ENCODE measurements around the gene ATP9A.
"Not testable (repeated sequence)": the region's sequence is repeated elsewhere in the genome, so short reads cannot be mapped to it uniquely, and the experiment has no call there.

Gene ATP9A

DNA sequence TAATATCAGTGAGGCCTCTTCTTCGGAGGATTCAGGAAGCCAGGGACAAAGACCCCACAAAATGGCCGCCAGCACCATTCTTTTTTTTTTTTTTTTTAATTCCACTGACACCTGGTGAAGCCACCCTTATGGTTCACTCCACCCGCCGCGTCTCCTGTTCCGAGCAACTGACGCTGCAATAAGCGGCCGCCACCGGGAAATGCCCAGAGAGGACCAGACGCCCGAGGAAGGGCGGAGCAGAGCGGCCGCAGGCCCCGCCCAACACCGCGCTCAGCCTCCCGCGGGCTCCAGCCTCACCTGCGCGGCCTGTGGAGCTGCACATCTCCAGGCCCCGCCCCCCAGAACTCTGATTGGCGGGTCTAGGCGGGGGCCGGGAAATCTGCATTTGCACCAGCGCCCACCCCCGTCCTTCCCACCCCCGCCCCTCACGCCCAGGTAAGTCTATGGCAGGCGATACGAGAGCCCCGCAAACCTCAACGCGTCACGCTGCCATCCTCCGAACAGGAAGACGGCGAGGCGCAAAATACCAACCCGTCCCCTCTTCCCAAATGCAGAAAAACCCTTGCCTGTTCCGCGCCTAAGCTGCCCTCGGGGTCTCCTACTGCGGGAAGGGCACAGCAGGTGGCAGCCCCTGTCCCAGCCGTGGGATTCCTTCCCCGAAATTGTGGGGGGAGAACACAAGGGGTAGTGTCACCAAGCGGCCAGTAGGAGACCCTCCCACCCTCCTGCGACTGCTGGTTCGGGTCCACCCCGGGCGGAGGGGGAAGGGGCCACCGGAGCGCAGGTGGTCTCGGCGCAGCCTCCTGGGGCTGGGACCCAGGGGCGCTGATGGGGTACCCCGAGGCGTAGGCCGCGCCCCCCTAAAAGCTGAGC is 960 bp downstream of the ATP9A start:
- TF ChIP-seq, protein P1, sequence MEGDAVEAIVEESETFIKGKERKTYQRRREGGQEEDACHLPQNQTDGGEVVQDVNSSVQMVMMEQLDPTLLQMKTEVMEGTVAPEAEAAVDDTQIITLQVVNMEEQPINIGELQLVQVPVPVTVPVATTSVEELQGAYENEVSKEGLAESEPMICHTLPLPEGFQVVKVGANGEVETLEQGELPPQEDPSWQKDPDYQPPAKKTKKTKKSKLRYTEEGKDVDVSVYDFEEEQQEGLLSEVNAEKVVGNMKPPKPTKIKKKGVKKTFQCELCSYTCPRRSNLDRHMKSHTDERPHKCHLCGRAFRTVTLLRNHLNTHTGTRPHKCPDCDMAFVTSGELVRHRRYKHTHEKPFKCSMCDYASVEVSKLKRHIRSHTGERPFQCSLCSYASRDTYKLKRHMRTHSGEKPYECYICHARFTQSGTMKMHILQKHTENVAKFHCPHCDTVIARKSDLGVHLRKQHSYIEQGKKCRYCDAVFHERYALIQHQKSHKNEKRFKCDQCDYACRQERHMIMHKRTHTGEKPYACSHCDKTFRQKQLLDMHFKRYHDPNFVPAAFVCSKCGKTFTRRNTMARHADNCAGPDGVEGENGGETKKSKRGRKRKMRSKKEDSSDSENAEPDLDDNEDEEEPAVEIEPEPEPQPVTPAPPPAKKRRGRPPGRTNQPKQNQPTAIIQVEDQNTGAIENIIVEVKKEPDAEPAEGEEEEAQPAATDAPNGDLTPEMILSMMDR (conservative IDR thresholded peaks at IDR 0.05; ENCODE audit: low read depth, low read length), result no peak
- Histone ChIP-seq H3K27me3 (ENCODE audit: insufficient read depth, low read depth) (no peaks in the 10 kb centered on the region), H3K27ac (no peak overlapping the region), H3K79me2 (ENCODE audit: insufficient read depth, low read depth) (no peaks in the 10 kb centered on the region), H3K9ac (peak overlapping the region; percentile 45; the same call in 1 of the 2 replicates), H3K36me3 (ENCODE audit: insufficient read depth) (no peaks in the 10 kb centered on the region), H3K4me3 (IDR thresholded peaks at IDR 0.05; ENCODE audit: insufficient read depth, low read depth, low read length) (no peak overlapping the region), H4K20me1 (ENCODE audit: insufficient read depth) (no peaks in the 10 kb centered on the region), H3K4me2 (peak overlapping the region; percentile 38; the same call in 1 of the 2 replicates), H3K4me1 (ENCODE audit: low read depth, poor library complexity, severe bottlenecking) (no peaks in the 10 kb centered on the region), H2AFZ (ENCODE audit: low read depth) (peak overlapping the region; percentile 66)

DNA sequence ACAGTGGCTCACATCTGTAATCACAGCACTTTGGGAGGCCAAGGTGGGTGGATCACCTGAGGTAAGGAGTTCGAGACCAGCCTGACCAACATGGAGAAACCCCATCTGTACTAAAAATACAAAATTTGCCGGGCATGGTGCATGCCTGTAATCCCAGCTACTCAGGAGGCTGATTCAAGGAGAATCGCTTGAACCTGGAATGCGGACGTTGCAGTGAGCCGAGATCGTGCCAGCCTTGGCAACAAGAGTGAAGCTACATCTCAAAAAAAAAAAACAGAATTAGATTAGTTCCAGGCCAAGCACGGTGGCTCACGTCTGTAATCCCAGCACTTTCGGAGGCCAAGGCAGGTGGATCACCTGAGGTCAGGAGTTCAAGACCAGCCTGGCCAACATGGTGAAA is 2.8 kb downstream of the ATP9A start:
- H3K36me3 ChIP-seq (ENCODE audit: insufficient read depth); H3K4me1 ChIP-seq (ENCODE audit: low read depth, poor library complexity, severe bottlenecking); H3K9ac ChIP-seq; H3K4me2 ChIP-seq; H3K27ac ChIP-seq; H2AFZ ChIP-seq (ENCODE audit: low read depth); H3K27me3 ChIP-seq (ENCODE audit: insufficient read depth, low read depth); H4K20me1 ChIP-seq (ENCODE audit: insufficient read depth); H3K4me3 ChIP-seq (IDR thresholded peaks at IDR 0.05; ENCODE audit: insufficient read depth, low read depth, low read length); H3K79me2 ChIP-seq (ENCODE audit: insufficient read depth, low read depth): not testable (repeated sequence)

DNA sequence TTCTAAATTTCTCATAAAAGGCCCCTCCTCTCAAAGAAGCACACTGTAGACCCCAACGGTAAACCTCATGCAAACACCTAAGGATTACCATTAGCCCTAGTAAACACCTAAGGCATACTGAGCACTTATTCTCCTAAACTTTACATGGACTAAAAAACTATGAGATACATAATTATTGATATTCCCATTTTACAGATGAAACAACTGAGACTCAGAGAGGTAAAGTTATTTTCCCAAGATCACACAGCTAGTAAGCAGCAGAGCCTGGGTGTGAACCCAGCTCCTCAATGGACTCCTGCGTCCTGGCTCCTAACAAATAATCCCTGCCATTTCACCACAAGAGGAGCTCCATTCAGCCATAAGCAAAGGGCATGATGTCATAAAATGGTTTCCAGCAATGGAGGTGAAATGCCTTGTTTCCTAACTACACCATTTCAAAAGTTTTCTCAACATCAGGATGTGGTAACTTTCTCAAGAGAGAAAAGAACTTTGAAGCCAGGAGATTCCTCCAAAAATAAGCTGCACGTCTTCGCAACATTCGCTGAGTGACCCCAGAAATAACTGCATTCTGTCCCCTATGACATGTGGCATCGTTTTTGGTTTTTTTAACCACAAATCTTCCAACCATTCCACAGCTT is 4.1 kb downstream of the ATP9A start:
- H3K9ac ChIP-seq, result no peak overlapping the region
- H3K27me3 ChIP-seq (ENCODE audit: insufficient read depth, low read depth), result no peaks in the 10 kb centered on the region
- TF ChIP-seq, protein P1 (conservative IDR thresholded peaks at IDR 0.05; ENCODE audit: low read depth, low read length), result no peak
- H3K36me3 ChIP-seq (ENCODE audit: insufficient read depth), result no peaks in the 10 kb centered on the region
- H3K4me3 ChIP-seq (IDR thresholded peaks at IDR 0.05; ENCODE audit: insufficient read depth, low read depth, low read length), result no peak overlapping the region
- no peak overlapping the region for H3K27ac ChIP-seq
- H3K4me1 ChIP-seq (ENCODE audit: low read depth, poor library complexity, severe bottlenecking), result no peaks in the 10 kb centered on the region
- H4K20me1 ChIP-seq (ENCODE audit: insufficient read depth), result no peaks in the 10 kb centered on the region
- H2AFZ ChIP-seq (ENCODE audit: low read depth), result no peak overlapping the region
- no peak overlapping the region for H3K4me2 ChIP-seq
- H3K79me2 ChIP-seq (ENCODE audit: insufficient read depth, low read depth), result no peaks in the 10 kb centered on the region

DNA sequence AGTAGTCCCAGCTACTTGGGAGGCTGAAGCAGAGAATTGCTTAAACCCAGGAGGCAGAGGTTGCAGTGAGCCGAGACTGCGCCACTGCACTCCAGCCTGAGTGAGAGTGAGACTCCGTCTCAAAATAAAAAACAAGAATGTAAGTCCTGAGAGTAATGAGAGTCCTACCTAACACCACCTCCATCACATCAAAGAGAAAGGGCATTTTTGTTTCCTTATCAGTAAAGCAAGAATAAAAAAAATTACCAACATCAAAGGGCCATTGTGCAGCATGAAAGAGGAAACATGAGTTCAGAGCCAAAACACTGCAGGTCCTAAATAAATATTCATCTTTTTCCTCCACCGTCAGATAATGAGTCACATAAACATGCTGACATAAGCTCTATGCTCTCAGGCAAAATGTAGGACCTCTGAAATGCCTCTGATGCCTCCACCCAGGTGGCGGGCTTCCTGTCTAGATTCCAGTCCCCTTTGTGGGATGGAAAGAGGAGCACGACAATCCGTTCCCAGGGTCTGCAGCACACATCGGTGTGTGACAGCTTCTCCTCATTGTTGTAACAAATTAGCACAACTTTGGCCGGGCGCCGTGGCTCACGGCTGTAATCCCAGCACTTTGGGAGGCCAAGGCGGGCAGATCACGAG is 7.2 kb downstream of the ATP9A start:
- Histone ChIP-seq H3K4me1 (ENCODE audit: low read depth, poor library complexity, severe bottlenecking) (peaks cover 4% of the 10 kb centered on the region), H3K9ac (no peak overlapping the region), H3K36me3 (ENCODE audit: insufficient read depth) (no peaks in the 10 kb centered on the region), H3K4me3 (IDR thresholded peaks at IDR 0.05; ENCODE audit: insufficient read depth, low read depth, low read length) (no peak overlapping the region), H3K4me2 (no peak overlapping the region), H4K20me1 (ENCODE audit: insufficient read depth) (no peaks in the 10 kb centered on the region), H2AFZ (ENCODE audit: low read depth) (no peak overlapping the region), H3K27ac (no peak overlapping the region), H3K79me2 (ENCODE audit: insufficient read depth, low read depth) (no peaks in the 10 kb centered on the region), H3K27me3 (ENCODE audit: insufficient read depth, low read depth) (no peaks in the 10 kb centered on the region)
- TF ChIP-seq, protein P1 (conservative IDR thresholded peaks at IDR 0.05; ENCODE audit: low read depth, low read length), result no peak

Data from KMS-11 (cell line).